Esophagus squamous epithelium (tissue), 5 donors: ENCODE data around the gene PFDN1. TPM values are rescaled to one million over a fixed set of nuclear protein-coding genes. Genes with fewer than 3 reads are reported as not detected.

Experiments
- DNase-seq: peaks from one replicate; lab custom pipeline; 2025; lab: John Stamatoyannopoulos, UW
- H3K27ac ChIP-seq, 4 donors: fragments of 200-600 bp; sonication (generic); one replicate each; pipeline ENCODE4 v1.5.1; 2016 to 2019; ENCODE audit warnings: mild to moderate bottlenecking in 1 of 4
- H3K27me3 ChIP-seq, 4 donors: fragments of 200-600 bp; sonication (generic); 1 replicate in 3 of 4; 2 replicates in 1 of 4; pipeline versions ENCODE4 v1.5.1 to v1.6.0; 2017 to 2021; ENCODE audit warnings: antibody characterized with exemption in 1 of 4
- H3K36me3 ChIP-seq, 3 donors: fragments of 200-600 bp; sonication (generic); one replicate each; pipeline ENCODE4 v1.5.1; 2016 to 2019
- H3K4me1 ChIP-seq, 3 donors: fragments of 200-600 bp; sonication (generic); one replicate each; pipeline ENCODE4 v1.5.1; 2017 to 2019
- H3K4me3 ChIP-seq, 4 donors: fragments of 200-600 bp; sonication (generic); 1 replicate in 3 of 4; 2 replicates in 1 of 4; pipeline ENCODE4 v1.5.1; 2016 to 2019; ENCODE audit warnings: mild to moderate bottlenecking in 2 of 4, moderate library complexity in 1 of 4
- H3K9me3 ChIP-seq, 3 donors: fragments of 200-600 bp; sonication (generic); one replicate each; pipeline ENCODE4 v1.5.1; 2016 to 2019
- POLR2A ChIP-seq, 4 donors: fragments of 450-650 bp; IDR thresholded peaks; one replicate each; pipeline ENCODE4 v1.6.1; 2017; ENCODE audit warnings: antibody characterized with exemption in 4 of 4, mild to moderate bottlenecking in 4 of 4, moderate library complexity in 3 of 4
- WGBS, 2 donors: methylation state at CpG; one replicate each; pipeline ENCODE4 v1.1.5; 2018; 5-methylcytosine and 5-hydroxymethylcytosine counted together
- intact Hi-C: fragments of 100-400 bp; cut with DNase I; formaldehyde crosslinking; loops from one replicate; pipeline ENCODE4 v1.15.0; 2022
- total RNA-seq, 4 donors: library from RNA; depleted of rRNA; stranded (reverse); fragments of >200 nt; gene quantifications; one replicate each; pipeline ENCODE4 v1.1.0, GENCODE V29; 2016
- TF ChIP-seq, protein P1 (sequence below), 6 experiments: fragments of 450-650 bp in 4 of 6; fragments of 200-600 bp in 2 of 6; sonication (generic) in 2 of 6; IDR thresholded peaks; one replicate each; pipeline ENCODE4 v1.5.1; 2016 to 2019; ENCODE audit warnings: antibody characterized with exemption in 6 of 6, mild to moderate bottlenecking in 4 of 6, moderate library complexity in 4 of 6
- donor health status: DM: yes; HTN: yes; CAD: no.

The PFDN1 gene
- total RNA-seq, 4 donors from 2014 or later = 38.1 to 67.5 (median 60.4) TPM

DNA sequence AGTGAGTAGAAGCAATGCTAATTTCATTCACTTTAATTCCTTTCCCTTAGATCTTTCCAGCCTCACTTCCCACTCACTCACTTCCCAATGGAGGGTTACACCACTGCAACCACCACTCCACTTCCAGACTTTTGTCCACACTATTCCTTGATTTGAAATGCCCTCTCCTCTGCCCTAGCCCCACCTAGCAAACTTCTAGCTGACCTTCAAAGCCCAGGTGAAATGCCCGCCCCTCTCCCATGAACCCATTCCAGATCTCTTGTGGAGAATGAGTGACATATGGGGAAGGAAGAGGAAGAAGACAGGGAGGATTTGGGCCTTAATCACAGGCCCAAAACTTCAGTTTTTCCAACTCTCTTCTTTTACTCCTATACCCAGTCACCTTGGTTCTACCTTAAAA lies 37.1 kb downstream of the PFDN1 start:
- intact Hi-C loops = no loop called here
- Histone ChIP-seq H3K27me3 (no peaks in the 10 kb centered on the region), H3K36me3 (peaks cover 0 to 2% (median 0%) of the 10 kb centered on the region in 3 donors), H3K4me1 (peaks cover 8 to 27% (median 10%) of the 10 kb centered on the region in 3 donors), H3K4me3 (no peak overlapping the region), H3K9me3 (no peaks in the 10 kb centered on the region), H3K27ac (no peak overlapping the region)
- no peak for DNase-seq
- TF ChIP-seq, protein P1, sequence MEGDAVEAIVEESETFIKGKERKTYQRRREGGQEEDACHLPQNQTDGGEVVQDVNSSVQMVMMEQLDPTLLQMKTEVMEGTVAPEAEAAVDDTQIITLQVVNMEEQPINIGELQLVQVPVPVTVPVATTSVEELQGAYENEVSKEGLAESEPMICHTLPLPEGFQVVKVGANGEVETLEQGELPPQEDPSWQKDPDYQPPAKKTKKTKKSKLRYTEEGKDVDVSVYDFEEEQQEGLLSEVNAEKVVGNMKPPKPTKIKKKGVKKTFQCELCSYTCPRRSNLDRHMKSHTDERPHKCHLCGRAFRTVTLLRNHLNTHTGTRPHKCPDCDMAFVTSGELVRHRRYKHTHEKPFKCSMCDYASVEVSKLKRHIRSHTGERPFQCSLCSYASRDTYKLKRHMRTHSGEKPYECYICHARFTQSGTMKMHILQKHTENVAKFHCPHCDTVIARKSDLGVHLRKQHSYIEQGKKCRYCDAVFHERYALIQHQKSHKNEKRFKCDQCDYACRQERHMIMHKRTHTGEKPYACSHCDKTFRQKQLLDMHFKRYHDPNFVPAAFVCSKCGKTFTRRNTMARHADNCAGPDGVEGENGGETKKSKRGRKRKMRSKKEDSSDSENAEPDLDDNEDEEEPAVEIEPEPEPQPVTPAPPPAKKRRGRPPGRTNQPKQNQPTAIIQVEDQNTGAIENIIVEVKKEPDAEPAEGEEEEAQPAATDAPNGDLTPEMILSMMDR (IDR thresholded peaks at IDR 0.05) = no peak
- TF ChIP-seq POLR2A (IDR thresholded peaks at IDR 0.05) = no peak
- 100% methylated on average over 1 of the region's 1 CpG for WGBS, 2 donors

- H3K27ac ChIP-seq = peak overlapping the region in 1 of 4 donors; percentile 65
- H3K4me1 ChIP-seq = peaks cover 10 to 41% (median 15%) of the 10 kb centered on the region in 3 donors
- TF ChIP-seq, protein P1 (IDR thresholded peaks at IDR 0.05) = no peak
- no peak for TF ChIP-seq POLR2A (IDR thresholded peaks at IDR 0.05)
- no peak for DNase-seq
- no peaks in the 10 kb centered on the region for H3K9me3 ChIP-seq
- no peak overlapping the region for H3K4me3 ChIP-seq
- peaks cover 0 to 9% (median 2%) of the 10 kb centered on the region in 3 donors for H3K36me3 ChIP-seq
- WGBS, 2 donors = 96% methylated on average over 3 of the region's 3 CpGs
- H3K27me3 ChIP-seq = no peaks in the 10 kb centered on the region
- intact Hi-C loops = no loop called here
These were observed 40.1 kb downstream of the PFDN1 start for GRCh38 chr5:140262839-140263238.

DNA sequence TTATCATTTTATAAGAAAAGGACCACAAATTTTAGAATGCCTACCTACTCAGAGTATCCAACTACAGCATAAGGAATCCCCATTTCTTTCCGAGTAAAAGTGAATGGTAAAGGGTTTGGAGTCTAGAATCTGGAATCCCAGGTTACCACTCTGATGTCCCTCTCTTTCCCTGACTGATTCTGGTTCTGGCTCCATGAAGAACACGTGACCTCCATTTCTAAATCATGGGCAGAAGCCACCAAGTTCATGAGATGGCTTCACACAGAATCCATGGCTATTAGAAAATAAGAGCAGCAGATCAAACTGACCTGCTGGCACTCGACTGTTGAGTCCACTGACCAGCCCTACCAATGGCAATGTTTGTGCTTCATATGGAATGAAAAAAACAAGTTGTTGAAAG lies 40.7 kb downstream of the PFDN1 start:
- intact Hi-C loops = no loop called here
- Histone ChIP-seq H3K4me1 (peaks cover 10 to 36% (median 15%) of the 10 kb centered on the region in 3 donors), H3K36me3 (peaks cover 0 to 13% (median 2%) of the 10 kb centered on the region in 3 donors), H3K9me3 (no peaks in the 10 kb centered on the region), H3K27ac (peak overlapping the region in 3 of 4 donors; percentile 28 to 65 (median 50)), H3K4me3 (no peak overlapping the region), H3K27me3 (no peaks in the 10 kb centered on the region)
- no peak for TF ChIP-seq POLR2A (IDR thresholded peaks at IDR 0.05)
- TF ChIP-seq, protein P1 (IDR thresholded peaks at IDR 0.05) = no peak
- 77 to 91% methylated on average over 3 of the region's 3 CpGs for WGBS, 2 donors
- no peak for DNase-seq

DNA sequence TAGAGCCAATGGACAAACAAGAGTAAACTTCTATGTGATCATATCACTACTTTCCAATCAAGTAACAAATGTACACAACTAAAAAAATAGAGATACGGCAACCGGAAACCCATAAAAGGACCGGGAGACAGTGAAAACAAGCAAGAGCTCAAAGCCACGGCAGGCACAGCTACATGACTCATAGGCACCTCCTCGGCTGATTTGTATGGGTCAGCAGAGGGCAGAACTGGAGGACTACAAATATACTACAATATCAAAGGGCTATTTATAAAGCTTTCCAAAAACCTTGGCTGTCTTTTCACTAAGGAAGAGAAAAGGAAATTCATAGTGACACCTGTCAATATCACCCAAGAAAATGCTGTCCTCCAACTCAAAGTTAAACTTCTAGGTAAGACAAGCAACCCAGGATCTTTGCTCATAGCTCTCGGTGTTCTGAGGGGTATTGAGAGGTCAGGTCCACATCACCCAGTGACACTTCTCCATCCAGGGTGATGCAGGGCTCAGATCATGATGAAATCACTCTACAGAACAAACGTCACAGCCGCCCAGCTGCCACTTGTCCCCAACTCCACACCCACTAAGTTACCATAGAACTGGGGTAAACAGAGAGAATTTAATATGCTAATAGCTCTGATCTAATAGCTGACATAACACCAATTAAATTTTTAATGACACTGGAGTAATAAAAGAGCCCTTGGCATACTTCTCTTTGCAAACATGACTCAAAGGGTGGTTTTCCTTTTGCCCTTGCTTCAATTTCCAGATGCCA lies 41.3 kb downstream of the PFDN1 start:
- no peak for DNase-seq
- TF ChIP-seq POLR2A (IDR thresholded peaks at IDR 0.05) = no peak
- TF ChIP-seq, protein P1 (IDR thresholded peaks at IDR 0.05) = no peak
- H3K9me3 ChIP-seq = no peaks in the 10 kb centered on the region
- 25 to 37% methylated on average over 8 of the region's 8 CpGs for WGBS, 2 donors
- H3K4me1 ChIP-seq = peaks cover 10 to 29% (median 15%) of the 10 kb centered on the region in 3 donors
- peak overlapping the region; percentile 28 to 65 (median 48) for H3K27ac ChIP-seq
- intact Hi-C loops = no loop called here
- peaks cover 0 to 13% (median 2%) of the 10 kb centered on the region in 3 donors for H3K36me3 ChIP-seq
- no peak overlapping the region for H3K4me3 ChIP-seq
- no peaks in the 10 kb centered on the region for H3K27me3 ChIP-seq

DNA sequence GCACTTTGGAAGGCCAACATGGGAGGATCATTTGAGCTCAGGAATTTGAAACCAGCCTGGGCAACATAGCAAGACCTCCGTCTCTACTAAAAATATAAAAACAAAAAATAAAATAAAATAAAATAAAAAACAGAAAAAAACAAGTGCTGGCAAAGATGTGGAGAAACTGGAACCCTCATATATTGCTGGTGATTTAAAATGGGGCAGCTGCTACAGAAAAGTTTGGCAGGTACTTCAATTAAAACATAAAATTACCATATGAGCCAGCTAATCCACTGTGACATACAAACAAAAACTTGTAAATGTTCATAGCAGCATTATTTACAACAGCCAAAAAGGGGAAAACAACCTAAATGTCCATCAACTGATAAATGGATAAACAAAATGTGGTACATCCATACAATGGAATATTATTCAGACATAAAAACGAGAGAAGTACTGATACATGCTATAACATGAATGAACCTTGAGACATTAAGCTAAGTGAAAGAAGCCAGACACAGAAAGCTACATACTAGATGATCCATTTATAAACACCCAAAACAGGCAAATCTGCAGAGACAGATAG lies 42.7 kb downstream of the PFDN1 start:
- no peaks in the 10 kb centered on the region for H3K9me3 ChIP-seq
- intact Hi-C loops = no loop called here
- DNase-seq = no peak
- WGBS, 2 donors = 83 to 94% methylated on average over 2 of the region's 2 CpGs
- peaks cover 0 to 13% (median 2%) of the 10 kb centered on the region in 3 donors for H3K36me3 ChIP-seq
- peak overlapping the region in 1 of 4 donors; percentile 65 for H3K27ac ChIP-seq
- no peak for TF ChIP-seq POLR2A (IDR thresholded peaks at IDR 0.05)
- TF ChIP-seq, protein P1 (IDR thresholded peaks at IDR 0.05) = no peak
- H3K4me1 ChIP-seq = peaks cover 10 to 29% (median 15%) of the 10 kb centered on the region in 3 donors
- H3K27me3 ChIP-seq = no peaks in the 10 kb centered on the region
- H3K4me3 ChIP-seq = no peak overlapping the region
